HG03575 (cell line): ENCODE measurements around the gene SREBF2.

ENCODE experiments used
- ATAC-seq: cut with Tn5 transposase; IDR thresholded peaks from one replicate; pipeline ENCODE4 v1.9.1; 2021; ENCODE audit not compliant: unreplicated experiment, insufficient number of reproducible peaks, low FRiP score; ENCODE audit errors: extremely low read depth

Gene SREBF2

GRCh38 chr22:41915035-41915785, 82.3 kb downstream of the SREBF2 start, which contains the start of gene SHISA8:
SHISA8 (minus strand) TSS chr22:41915074; CDS start chr22:41914667, 407 bp downstream.
- no peak for ATAC-seq

- no peak for ATAC-seq
Measured at GRCh38 chr22:41915786-41916493, 83.0 kb downstream of the SREBF2 start.

- ATAC-seq = no peak
Measured at GRCh38 chr22:41916745-41917358, 83.9 kb downstream of the SREBF2 start.

- no peak for ATAC-seq
Measured at GRCh38 chr22:41917375-41917902, 84.5 kb downstream of the SREBF2 start.

- no peak for ATAC-seq
Measured at GRCh38 chr22:41917903-41918791, 85.2 kb downstream of the SREBF2 start.

- ATAC-seq = no peak
Measured at GRCh38 chr22:41919357-41920224, 86.7 kb downstream of the SREBF2 start.

GRCh38 chr22:41920271-41920976, 87.5 kb downstream of the SREBF2 start:
- ATAC-seq = no peak

- ATAC-seq = no peak
Measured at GRCh38 chr22:41922328-41922727, 89.4 kb downstream of the SREBF2 start.

GRCh38 chr22:41922940-41923594, 90.2 kb downstream of the SREBF2 start:
- no peak for ATAC-seq

- no peak for ATAC-seq
Measured at GRCh38 chr22:41923595-41924276, 90.8 kb downstream of the SREBF2 start.

- no peak for ATAC-seq
Measured at GRCh38 chr22:41925783-41926460, 93.0 kb downstream of the SREBF2 start.

- no peak for ATAC-seq
Measured at GRCh38 chr22:41927813-41928212, 94.9 kb downstream of the SREBF2 start.

- ATAC-seq = no peak
Measured at GRCh38 chr22:41928593-41929417, 95.9 kb downstream of the SREBF2 start.

- no peak for ATAC-seq
Measured at GRCh38 chr22:41929418-41929810, 96.5 kb downstream of the SREBF2 start.

- no peak for ATAC-seq
Measured at GRCh38 chr22:41931701-41932269, 98.9 kb downstream of the SREBF2 start.
